B cell (primary cell): ENCODE measurements around the gene ZNF597. TPM values are rescaled to one million over a fixed set of nuclear protein-coding genes. Genes with fewer than 3 reads are reported as not detected.

Experiments
- ATAC-seq: fragments of 200-7000 bp; cut with Tn5 transposase; one replicate; pipeline ENCODE4 v1.10.0; 2021; ENCODE audit warnings: low read depth, mild to moderate bottlenecking, moderate number of reproducible peaks, moderate library complexity
- CTCF ChIA-PET: fragments of 350-600 bp; sonication (Branson Sonifier 250); formaldehyde crosslinking; loops from one replicate; lab custom pipeline; 2021; ENCODE audit warnings: antibody characterized with exemption, inconsistent platforms; lab: Charles Lee
- POLR2A ChIA-PET: fragments of 350-600 bp; sonication (Branson Sonifier 250); formaldehyde crosslinking; loops from one replicate; lab custom pipeline; 2021; ENCODE audit warnings: antibody characterized with exemption; lab: Charles Lee
- DNase-seq: peaks from one replicate; pipeline ENCODE4 v3.0.0; 2013
- H2AFZ ChIP-seq: 2 replicates; pipeline ENCODE4 v1.6.1; 2012; ENCODE audit warnings: mild to moderate bottlenecking, low read depth, low read length; ENCODE audit not compliant: insufficient read depth, poor library complexity, severe bottlenecking
- H3K27ac ChIP-seq, 2 donors: 1 replicate in 1 of 2; 2 replicates in 1 of 2; pipeline ENCODE4 v1.5.1; 2012 to 2013; ENCODE audit warnings: low read length in 2 of 2, mild to moderate bottlenecking in 2 of 2, moderate library complexity in 1 of 2
- H3K27me3 ChIP-seq, 4 experiments: fragments of 200-600 bp in 1 of 4; sonication (generic) in 1 of 4; replicated peaks in 1 of 4; 1 replicate in 2 of 4; 2 replicates in 2 of 4; pipeline versions ENCODE4 v1.6.1 to v1.7.0; 2013 to 2016; ENCODE audit warnings: low read length in 3 of 4, mild to moderate bottlenecking in 2 of 4, mixed read lengths in 1 of 4, moderate library complexity in 1 of 4; ENCODE audit not compliant: insufficient read depth in 4 of 4, control insufficient read depth in 3 of 4; ENCODE audit errors: control extremely low read depth in 1 of 4
- H3K36me3 ChIP-seq, 2 experiments: replicated peaks in 1 of 2; 1 replicate in 1 of 2; 2 replicates in 1 of 2; pipeline versions ENCODE4 v1.6.1 to v1.7.1; 2013; ENCODE audit warnings: low read length in 1 of 2; ENCODE audit not compliant: insufficient read depth in 2 of 2, control insufficient read depth in 1 of 2; ENCODE audit errors: control extremely low read depth in 1 of 2, extremely low read depth in 1 of 2
- H3K4me1 ChIP-seq, 2 donors: fragments of 200-600 bp in 1 of 2; sonication (generic) in 1 of 2; 1 replicate in 1 of 2; 2 replicates in 1 of 2; pipeline versions ENCODE4 v1.5.1 to v1.6.1; 2013 to 2017; ENCODE audit warnings: low read length in 2 of 2; ENCODE audit not compliant: control insufficient read depth in 2 of 2, insufficient read depth in 2 of 2
- H3K4me2 ChIP-seq: replicated peaks from 2 replicates; pipeline ENCODE3; 2012; ENCODE audit warnings: mild to moderate bottlenecking, low read depth, low read length; ENCODE audit not compliant: poor library complexity, severe bottlenecking
- H3K4me3 ChIP-seq, 5 experiments: fragments of 200-600 bp in 1 of 5; sonication (generic) in 1 of 5; 1 replicate in 3 of 5; 2 replicates in 2 of 5; pipeline versions ENCODE4 v1.5.1 to v1.7.0; 2011 to 2016; ENCODE audit warnings: low read length in 4 of 5, mild to moderate bottlenecking in 4 of 5, low read depth in 2 of 5, control low read depth in 1 of 5, moderate library complexity in 1 of 5; ENCODE audit not compliant: insufficient read depth in 1 of 5; ENCODE audit errors: control extremely low read depth in 1 of 5, extremely low read depth in 1 of 5
- H3K79me2 ChIP-seq: fragments of 200-600 bp; sonication (generic); one replicate; pipeline ENCODE4 v1.6.0; 2016; ENCODE audit warnings: low read length; ENCODE audit not compliant: control insufficient read depth, insufficient read depth
- H3K9ac ChIP-seq: fragments of 200-600 bp; sonication (generic); 2 replicates; pipeline ENCODE4 v1.6.1; 2017; ENCODE audit warnings: mild to moderate bottlenecking, low read length, moderate library complexity
- H3K9me3 ChIP-seq, 3 donors: one replicate each; pipeline versions ENCODE4 v1.6.1 to v1.7.1; 2013; ENCODE audit warnings: low read length in 2 of 3; ENCODE audit not compliant: control insufficient read depth in 2 of 3, insufficient read depth in 1 of 3; ENCODE audit errors: control extremely low read depth in 1 of 3
- H4K20me1 ChIP-seq: 2 replicates; pipeline ENCODE4 v1.6.0; 2012; ENCODE audit warnings: mild to moderate bottlenecking, low read length; ENCODE audit not compliant: insufficient read depth, control insufficient read depth, poor library complexity, severe bottlenecking
- H3K27ac Mint-ChIP-seq: one replicate; pipeline ENCODE4 v1.8.0; 2021; ENCODE audit warnings: mixed read lengths
- H3K27me3 Mint-ChIP-seq: one replicate; pipeline ENCODE4 v1.8.0; 2021; ENCODE audit warnings: mixed read lengths
- H3K4me1 Mint-ChIP-seq: one replicate; pipeline ENCODE4 v1.8.0; 2021; ENCODE audit warnings: mixed read lengths
- H3K4me3 Mint-ChIP-seq: one replicate; pipeline ENCODE4 v1.8.0; 2021; ENCODE audit warnings: mixed read lengths
- H3K9me3 Mint-ChIP-seq: one replicate; pipeline ENCODE4 v1.8.0; 2022; ENCODE audit warnings: mixed read lengths; ENCODE audit not compliant: insufficient read depth
- EZH2 ChIP-seq: IDR thresholded peaks from 2 replicates; pipeline ENCODE4 v1.6.1; 2012; ENCODE audit warnings: borderline replicate concordance, low read depth, mild to moderate bottlenecking, moderate library complexity, low read length; ENCODE audit not compliant: insufficient read depth, poor library complexity, severe bottlenecking
- WGBS: methylation state at CpG from one replicate; pipeline ENCODE4 v1.1.5; 2013; ENCODE audit warnings: missing lambda C conversion rate; ENCODE audit not compliant: insufficient coverage; 5-methylcytosine and 5-hydroxymethylcytosine counted together
- intact Hi-C: fragments of 100-400 bp; cut with micrococcal nuclease; formaldehyde crosslinking; loops from one replicate; pipeline ENCODE4 v1.10.0; 2022
- polyA plus RNA-seq: library from polyadenylated mRNA; depleted of rRNA; stranded (reverse); fragments of >200 nt; gene quantifications from 2 replicates; pipeline ENCODE4 v1.2.3, GENCODE V29; 2012
- small RNA-seq: library from RNA; depleted of rRNA; stranded (forward); fragments of <200 nt; gene quantifications from one replicate; pipeline ENCODE3, GENCODE V24; 2012; ENCODE audit warnings: low replicate concordance, low read depth; ENCODE audit not compliant: insufficient read length
- total RNA-seq, 2 donors: library from RNA; stranded (reverse); fragments of 120-200 nt in 1 of 2; gene quantifications; 1 replicate in 1 of 2; 2 replicates in 1 of 2; pipeline versions ENCODE4 v1.2.3 to v1.2.4, GENCODE V29; 2013 to 2022
- TF ChIP-seq, protein P1 (sequence below): fragments of 200-600 bp; IDR thresholded peaks from one replicate; pipeline ENCODE4 v1.8.0; 2022; ENCODE audit warnings: antibody characterized with exemption, mild to moderate bottlenecking

Gene ZNF597
- total and polyA plus RNA-seq, 2 donors (not counting 1 experiment from before 2014, with no cell fraction given): 1.3 to 5.0 TPM

DNA sequence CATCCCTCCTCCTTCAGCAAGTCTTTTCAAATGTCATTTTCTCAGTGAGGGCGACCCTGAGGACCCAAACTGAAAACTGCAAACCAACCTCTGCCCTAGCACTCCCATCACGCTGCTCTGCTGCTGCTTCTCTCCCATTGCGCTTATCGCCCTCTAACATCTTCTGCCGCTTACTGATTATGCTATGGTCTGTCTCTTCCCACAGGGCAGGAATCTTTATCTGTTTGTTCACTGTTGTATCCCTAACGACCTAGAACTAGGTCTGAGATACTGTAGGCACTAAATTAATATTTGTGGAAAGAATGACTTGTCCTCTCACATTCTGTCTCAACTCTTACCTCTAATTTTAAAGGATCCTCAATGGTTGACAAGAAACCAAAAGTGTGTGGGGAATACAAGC, 55.0 kb downstream of the ZNF597 start:
- Histone ChIP-seq H2AFZ (no peak overlapping the region), H4K20me1 (no peaks in the 10 kb centered on the region), H3K9me3 (peaks cover 6 to 60% (median 40%) of the 10 kb centered on the region in 3 donors), H3K9ac (no peak overlapping the region), H3K27ac (no peak overlapping the region), H3K79me2 (peaks cover 27% of the 10 kb centered on the region), H3K27me3 (no peaks in the 10 kb centered on the region), H3K4me1 (no peaks in the 10 kb centered on the region), H3K4me3 (no peak overlapping the region), H3K36me3 (peaks cover 10 to 73% of the 10 kb centered on the region in 2 experiments), H3K4me2 (no peak overlapping the region)
- ATAC-seq (no peak), DNase-seq (no peak)
- no peaks in the 10 kb centered on the region for H3K27me3 Mint-ChIP-seq
- H3K27ac Mint-ChIP-seq: no peak overlapping the region
- intact Hi-C loops: no loop called here
- no peak for TF ChIP-seq EZH2
- TF ChIP-seq, protein P1, sequence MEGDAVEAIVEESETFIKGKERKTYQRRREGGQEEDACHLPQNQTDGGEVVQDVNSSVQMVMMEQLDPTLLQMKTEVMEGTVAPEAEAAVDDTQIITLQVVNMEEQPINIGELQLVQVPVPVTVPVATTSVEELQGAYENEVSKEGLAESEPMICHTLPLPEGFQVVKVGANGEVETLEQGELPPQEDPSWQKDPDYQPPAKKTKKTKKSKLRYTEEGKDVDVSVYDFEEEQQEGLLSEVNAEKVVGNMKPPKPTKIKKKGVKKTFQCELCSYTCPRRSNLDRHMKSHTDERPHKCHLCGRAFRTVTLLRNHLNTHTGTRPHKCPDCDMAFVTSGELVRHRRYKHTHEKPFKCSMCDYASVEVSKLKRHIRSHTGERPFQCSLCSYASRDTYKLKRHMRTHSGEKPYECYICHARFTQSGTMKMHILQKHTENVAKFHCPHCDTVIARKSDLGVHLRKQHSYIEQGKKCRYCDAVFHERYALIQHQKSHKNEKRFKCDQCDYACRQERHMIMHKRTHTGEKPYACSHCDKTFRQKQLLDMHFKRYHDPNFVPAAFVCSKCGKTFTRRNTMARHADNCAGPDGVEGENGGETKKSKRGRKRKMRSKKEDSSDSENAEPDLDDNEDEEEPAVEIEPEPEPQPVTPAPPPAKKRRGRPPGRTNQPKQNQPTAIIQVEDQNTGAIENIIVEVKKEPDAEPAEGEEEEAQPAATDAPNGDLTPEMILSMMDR: no peak
- CTCF ChIA-PET: no interaction called here
- H3K9me3 Mint-ChIP-seq: peaks cover 20% of the 10 kb centered on the region
- no peak overlapping the region for H3K4me3 Mint-ChIP-seq
- POLR2A ChIA-PET: no interaction called here
- H3K4me1 Mint-ChIP-seq: peaks cover 6% of the 10 kb centered on the region
- WGBS: 98% methylated on average over 4 of the region's 6 CpGs

DNA sequence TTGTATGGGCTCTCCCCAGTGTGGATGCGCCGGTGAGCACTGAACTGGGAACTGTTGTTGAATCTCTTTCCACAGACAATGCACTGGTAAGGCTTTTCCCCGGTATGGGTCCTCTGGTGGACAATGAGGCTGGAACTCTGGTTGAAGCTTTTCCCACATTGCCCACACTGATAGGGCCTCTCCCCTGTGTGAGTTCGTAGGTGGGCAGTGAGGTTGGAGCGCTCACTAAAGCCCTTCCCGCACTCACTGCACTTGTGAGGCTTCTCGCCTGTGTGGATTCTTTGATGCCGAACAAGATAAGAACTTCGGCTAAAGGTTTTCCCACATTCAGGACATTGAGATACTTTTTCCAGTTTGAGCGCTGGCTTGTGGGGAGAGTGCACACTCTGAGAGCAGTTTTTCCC, 60.3 kb downstream of the ZNF597 start:
- H3K27me3 Mint-ChIP-seq: no peaks in the 10 kb centered on the region
- Histone ChIP-seq H2AFZ (no peak overlapping the region), H3K4me2 (no peak overlapping the region), H3K4me1 (no peaks in the 10 kb centered on the region), H3K27me3 (no peaks in the 10 kb centered on the region), H3K9ac (peak overlapping the region; percentile 2), H3K9me3 (peaks cover 12 to 76% (median 65%) of the 10 kb centered on the region in 3 donors), H3K36me3 (peaks cover 9 to 43% of the 10 kb centered on the region in 2 experiments), H3K79me2 (peaks cover 9% of the 10 kb centered on the region), H4K20me1 (no peaks in the 10 kb centered on the region), H3K4me3 (no peak overlapping the region), H3K27ac (no peak overlapping the region)
- POLR2A ChIA-PET: no interaction called here
- WGBS: 100% methylated on average over 7 of the region's 10 CpGs
- no peak for DNase-seq
- no peak overlapping the region for H3K27ac Mint-ChIP-seq
- TF ChIP-seq, protein P1: no peak
- no peak for TF ChIP-seq EZH2
- intact Hi-C loops: no loop called here
- ATAC-seq: no peak
- CTCF ChIA-PET: no interaction called here
- no peaks in the 10 kb centered on the region for H3K4me1 Mint-ChIP-seq
- H3K4me3 Mint-ChIP-seq: no peak overlapping the region
- peaks cover 36% of the 10 kb centered on the region for H3K9me3 Mint-ChIP-seq

Small RNA genes within 50 kb of the gene (small RNA-seq; reads per million reads assigned to genes)
- gene MIR6126: not detected

Other genes starting within 250 kb of the ZNF597 start
- 16.1 and 20.1 TPM in 2 replicates for gene ZNF200, start 208.3 kb downstream of the ZNF597 start, total RNA-seq
- gene ZNF200, start 208.3 kb downstream of the ZNF597 start, polyA plus RNA-seq: 2.4 and 2.7 TPM in 2 replicates
- 0.10 and 0.25 TPM in 2 replicates for gene MEFV, start 186.9 kb downstream of the ZNF597 start, total RNA-seq
- gene MEFV, start 186.9 kb downstream of the ZNF597 start, polyA plus RNA-seq: 0.24 and 0.29 TPM in 2 replicates
- 43.0 and 46.0 TPM in 2 replicates for gene ZNF263, start 160.0 kb downstream of the ZNF597 start, total RNA-seq
- gene ZNF263, start 160.0 kb downstream of the ZNF597 start, polyA plus RNA-seq: 21.4 and 24.7 TPM in 2 replicates
- gene TIGD7, start 138.1 kb downstream of the ZNF597 start, total RNA-seq: 12.8 and 15.7 TPM in 2 replicates
- gene TIGD7, start 138.1 kb downstream of the ZNF597 start, polyA plus RNA-seq: 3.1 and 4.5 TPM in 2 replicates
- 111 and 118 TPM in 2 replicates for gene ZNF75A, start 138.0 kb downstream of the ZNF597 start, total RNA-seq
- 31.4 and 33.6 TPM in 2 replicates for gene ZNF75A, start 138.0 kb downstream of the ZNF597 start, polyA plus RNA-seq
- 0.67 and 1.4 TPM in 2 replicates for gene OR2C1, start 87.6 kb downstream of the ZNF597 start, total RNA-seq
- 0.52 and 0.91 TPM in 2 replicates for gene OR2C1, start 87.6 kb downstream of the ZNF597 start, polyA plus RNA-seq
- 25.9 and 26.9 TPM in 2 replicates for gene ZSCAN32, start 42.5 kb downstream of the ZNF597 start, total RNA-seq
- 12.7 and 16.3 TPM in 2 replicates for gene ZSCAN32, start 42.5 kb downstream of the ZNF597 start, polyA plus RNA-seq
- gene ZNF174, start 42.3 kb downstream of the ZNF597 start, total RNA-seq: 12.7 and 13.3 TPM in 2 replicates
- 3.1 and 6.7 TPM in 2 replicates for gene ZNF174, start 42.3 kb downstream of the ZNF597 start, polyA plus RNA-seq
- gene NAA60, start 176 bp upstream of the ZNF597 start, total RNA-seq: 50.9 and 52.9 TPM in 2 replicates
- 31.9 and 54.3 TPM in 2 replicates for gene NAA60, start 176 bp upstream of the ZNF597 start, polyA plus RNA-seq
- not detected in 2 replicates for gene C16orf90, start 52.0 kb upstream of the ZNF597 start, total RNA-seq
- gene C16orf90, start 52.0 kb upstream of the ZNF597 start, polyA plus RNA-seq: not detected in 2 replicates
- gene CLUAP1, start 57.5 kb upstream of the ZNF597 start, total RNA-seq: 12.2 and 14.7 TPM in 2 replicates
- gene CLUAP1, start 57.5 kb upstream of the ZNF597 start, polyA plus RNA-seq: 1.0 and 3.2 TPM in 2 replicates
- gene NLRC3, start 133.9 kb upstream of the ZNF597 start, total RNA-seq: 35.7 and 39.6 TPM in 2 replicates
- gene NLRC3, start 133.9 kb upstream of the ZNF597 start, polyA plus RNA-seq: 28.8 and 29.3 TPM in 2 replicates
- gene SLX4, start 168.1 kb upstream of the ZNF597 start, total RNA-seq: 13.3 and 14.4 TPM in 2 replicates
- gene SLX4, start 168.1 kb upstream of the ZNF597 start, polyA plus RNA-seq: 5.2 and 5.4 TPM in 2 replicates
- 53.7 and 54.8 TPM in 2 replicates for gene DNASE1, start 211.2 kb upstream of the ZNF597 start, total RNA-seq
- 36.2 and 53.3 TPM in 2 replicates for gene DNASE1, start 211.2 kb upstream of the ZNF597 start, polyA plus RNA-seq